Prostate gland (tissue), 2 donors: Measurements from ENCODE around the gene UQCRHL. TPM values are rescaled to one million over a fixed set of nuclear protein-coding genes. Genes with fewer than 3 reads are reported as not detected.

Source experiments
- DNase-seq: peaks from one replicate; pipeline ENCODE4 v3.0.0-alpha.2; 2019; ENCODE audit warnings: low spot score
- H3K27ac ChIP-seq, 2 donors: fragments of 200-600 bp; sonication (generic); 2 replicates each; pipeline ENCODE4 v1.5.1; 2017 to 2019
- H3K27me3 ChIP-seq: fragments of 200-600 bp; sonication (generic); replicated peaks from 2 replicates; pipeline ENCODE4 v1.5.1; 2019; ENCODE audit not compliant: insufficient read depth
- H3K36me3 ChIP-seq, 2 donors: fragments of 200-600 bp; sonication (generic); 1 replicate in 1 of 2; 2 replicates in 1 of 2; pipeline versions ENCODE4 v1.5.1 to v1.8.1; 2017 to 2019
- H3K4me1 ChIP-seq: fragments of 200-600 bp; sonication (generic); replicated peaks from 2 replicates; pipeline ENCODE4 v1.5.1; 2019
- H3K4me3 ChIP-seq, 2 donors: fragments of 200-600 bp; sonication (generic); 2 replicates each; pipeline ENCODE4 v1.5.1; 2017 to 2019
- H3K9me3 ChIP-seq: fragments of 200-600 bp; sonication (generic); 2 replicates; pipeline ENCODE4 v1.5.1; 2017
- CTCF ChIP-seq, 4 experiments: fragments of 200-600 bp in 2 of 4; fragments of 450-650 bp in 2 of 4; sonication (generic) in 2 of 4; IDR thresholded peaks; 1 replicate in 3 of 4; 2 replicates in 1 of 4; pipeline ENCODE4 v1.5.1; 2016 to 2019; ENCODE audit warnings: antibody characterized with exemption in 4 of 4, mild to moderate bottlenecking in 2 of 4, moderate library complexity in 2 of 4
- POLR2A ChIP-seq: fragments of 450-650 bp; IDR thresholded peaks from one replicate; pipeline ENCODE4 v1.6.1; 2016; ENCODE audit warnings: antibody characterized with exemption, mild to moderate bottlenecking
- POLR2AphosphoS5 ChIP-seq: sonication (generic); formaldehyde crosslinking; IDR thresholded peaks from one replicate; pipeline ENCODE4 v1.6.1; 2017; ENCODE audit warnings: antibody characterized with exemption
- WGBS: methylation state at CpG from one replicate; pipeline ENCODE4 v1.1.5; 2018; 5-methylcytosine and 5-hydroxymethylcytosine counted together
- intact Hi-C: fragments of 100-400 bp; cut with DNase I; formaldehyde crosslinking; loops from one replicate; pipeline ENCODE4 v1.14.2; 2022
- total RNA-seq, 2 donors: library from RNA; depleted of rRNA; stranded (reverse); fragments of >200 nt; gene quantifications; one replicate each; pipeline ENCODE4 v1.1.0, GENCODE V29; 2016

UQCRHL gene
- total RNA-seq, 2 donors from 2014 or later, result 1.6 to 2.4 TPM

GRCh38 chr1:15758953-15759661 lies 48.3 kb downstream of the UQCRHL start:
- intact Hi-C loops, result no loop called here
- Histone ChIP-seq H3K36me3 (no peaks in the 10 kb centered on the region), H3K4me1 (peaks cover 6% of the 10 kb centered on the region), H3K27me3 (no peaks in the 10 kb centered on the region), H3K4me3 (peak overlapping the region; percentile 69 to 83), H3K9me3 (no peaks in the 10 kb centered on the region), H3K27ac (peak overlapping the region; percentile 80 to 83)
- WGBS, result 4% methylated on average over 42 of the region's 58 CpGs
- TF ChIP-seq CTCF (IDR thresholded peaks at IDR 0.05) (no peak), POLR2AphosphoS5 (no peak), POLR2A (no peak)
- no peak for DNase-seq

GRCh38 chr1:15758343-15758931 lies 49.0 kb downstream of the UQCRHL start, which contains the start of gene FBLIM1:
FBLIM1 (plus strand) TSS chr1:15758795; CDS start chr1:15764984, 6,189 bp downstream.
- intact Hi-C loops, result no loop called here
- TF ChIP-seq POLR2A (no peak), POLR2AphosphoS5 (no peak)
- Histone ChIP-seq H3K36me3 (no peaks in the 10 kb centered on the region), H3K4me3 (peak within 1 kb of the TSS; percentile 69 to 83), H3K27ac (peak within 1 kb of the TSS; percentile 80 to 83), H3K4me1 (peaks cover 6% of the 10 kb centered on the region), H3K27me3 (no peaks in the 10 kb centered on the region), H3K9me3 (no peaks in the 10 kb centered on the region)
- WGBS, result 2% methylated on average over 46 of the region's 58 CpGs
- peak; percentile 48 for DNase-seq

GRCh38 chr1:15757575-15758342 lies 49.7 kb downstream of the UQCRHL start:
- no peaks in the 10 kb centered on the region for H3K36me3 ChIP-seq
- H3K4me1 ChIP-seq, result peaks cover 6% of the 10 kb centered on the region
- peak overlapping the region; percentile 69 to 83 for H3K4me3 ChIP-seq
- 8% methylated on average over 21 of the region's 24 CpGs for WGBS
- H3K27ac ChIP-seq, result peak overlapping the region; percentile 80 to 83
- no peaks in the 10 kb centered on the region for H3K27me3 ChIP-seq
- no peak for DNase-seq
- TF ChIP-seq CTCF (IDR thresholded peaks at IDR 0.05) (no peak), POLR2AphosphoS5 (no peak), POLR2A (no peak)
- H3K9me3 ChIP-seq, result no peaks in the 10 kb centered on the region
- intact Hi-C loops, result no loop called here

Other genes starting within 250 kb of the UQCRHL start
- 1 to 10 TPM in 1 of 2 donors, under 1 TPM in 1; 0.96 to 1.9 TPM for gene AGMAT, start 222.6 kb downstream of the UQCRHL start, total RNA-seq
- gene DDI2, start 190.2 kb downstream of the UQCRHL start, total RNA-seq, result 10 to 100 TPM; 47.5 to 58.4 TPM
- 10 to 100 TPM; 29.0 to 60.4 TPM for gene PLEKHM2, start 123.3 kb downstream of the UQCRHL start, total RNA-seq
- 1 to 10 TPM; 1.1 to 1.4 TPM for gene SLC25A34, start 71.4 kb downstream of the UQCRHL start, total RNA-seq
- not detected for gene TMEM82, start 65.2 kb downstream of the UQCRHL start, total RNA-seq
- gene FBLIM1, start 48.9 kb downstream of the UQCRHL start, total RNA-seq, result 100 to 1,000 TPM in 1 of 2 donors, 10 to 100 TPM in 1; 33.1 to 111 TPM
- 10 to 100 TPM; 31.9 to 48.3 TPM for gene SPEN, start 40.1 kb upstream of the UQCRHL start, total RNA-seq
- gene ZBTB17, start 168.5 kb upstream of the UQCRHL start, total RNA-seq, result 10 to 100 TPM; 28.2 to 50.8 TPM
- gene SRARP, start 196.6 kb upstream of the UQCRHL start, total RNA-seq, result 1 to 10 TPM in 1 of 2 donors, not detected in 1; 2.7 TPM
- 10 to 100 TPM; 11.4 to 20.4 TPM for gene HSPB7, start 210.4 kb upstream of the UQCRHL start, total RNA-seq
- gene CLCNKA, start 214.4 kb upstream of the UQCRHL start, total RNA-seq, result 1 to 10 TPM in 1 of 2 donors, under 1 TPM in 1; 0.41 to 2.1 TPM
- 1 to 10 TPM; 1.0 to 1.9 TPM for gene CLCNKB, start 236.1 kb upstream of the UQCRHL start, total RNA-seq